ENCODE results near the gene E2F3. TPM values are rescaled to one million over a fixed set of nuclear protein-coding genes. Genes with fewer than 3 reads are reported as not detected.

The E2F3 gene
- 1 to 10 TPM; 2.9 to 5.6 (median 4.2) TPM for total RNA-seq

DNA sequence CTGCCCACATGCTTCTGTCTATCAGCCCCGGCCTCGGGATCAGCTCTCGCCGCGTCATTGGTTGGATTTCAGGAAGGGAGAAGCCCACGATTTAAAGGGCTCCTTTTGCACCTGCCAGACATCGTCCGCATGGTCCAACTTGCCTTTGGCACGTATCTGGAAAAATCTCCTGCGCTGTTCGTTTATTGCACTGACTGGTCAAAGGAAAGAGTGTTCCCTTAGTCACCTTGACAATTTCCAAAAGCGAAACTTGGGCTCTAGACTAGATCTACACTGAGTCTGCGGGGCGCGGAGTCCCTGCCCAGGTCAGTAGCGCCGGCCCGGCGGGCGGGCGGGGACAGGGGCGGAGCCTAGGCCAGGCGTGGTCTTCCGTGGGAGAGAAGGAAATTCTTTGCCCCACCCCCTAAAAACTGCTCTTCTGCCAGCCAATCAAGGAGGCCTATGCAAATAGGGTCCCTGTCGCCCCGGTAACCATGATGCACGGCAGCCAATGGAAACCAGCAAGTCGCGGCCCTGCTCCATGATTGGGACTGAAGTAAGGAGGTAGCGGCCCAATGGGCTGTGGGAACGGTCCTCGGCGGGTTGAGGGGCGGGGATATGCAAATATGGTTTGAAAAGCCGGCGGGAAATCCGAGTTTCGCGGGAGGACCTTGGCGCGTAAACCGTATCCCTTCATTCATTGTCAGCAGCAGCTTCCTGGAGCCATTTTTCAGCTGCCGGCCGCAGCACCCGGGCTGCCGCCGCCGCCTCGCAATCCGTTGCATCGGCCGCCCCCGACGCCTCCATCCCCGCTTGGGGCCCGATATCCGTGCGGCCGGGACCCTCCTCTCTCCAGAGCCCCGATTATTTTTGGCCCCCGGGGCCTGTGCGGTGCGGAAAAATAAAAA lies at the start of gene E2F3:
TSS of gene E2F3 (plus strand) at position 675 of the 887 bp plus-strand sequence. CDS start 354 bp downstream, outside the sequence.
- Histone ChIP-seq H3K9me3 (no peaks in the 10 kb centered on the region), H3K4me3 (peak within 1 kb of the TSS; percentile 65 to 90 (median 88)), H3K36me3 (no peaks in the 10 kb centered on the region), H3K27me3 (no peaks in the 10 kb centered on the region), H3K4me1 (peaks cover 0 to 31% (median 27%) of the 10 kb centered on the region in 4 donors), H3K27ac (replicated peaks in 1 of 4) (peak within 1 kb of the TSS; percentile 74 to 90 (median 88))
- TF ChIP-seq POLR2AphosphoS5 (IDR thresholded peaks at IDR 0.05) (peak; percentile 41 to 70), EP300 (IDR thresholded peaks at IDR 0.05) (no peak)
- TF ChIP-seq, protein P1, sequence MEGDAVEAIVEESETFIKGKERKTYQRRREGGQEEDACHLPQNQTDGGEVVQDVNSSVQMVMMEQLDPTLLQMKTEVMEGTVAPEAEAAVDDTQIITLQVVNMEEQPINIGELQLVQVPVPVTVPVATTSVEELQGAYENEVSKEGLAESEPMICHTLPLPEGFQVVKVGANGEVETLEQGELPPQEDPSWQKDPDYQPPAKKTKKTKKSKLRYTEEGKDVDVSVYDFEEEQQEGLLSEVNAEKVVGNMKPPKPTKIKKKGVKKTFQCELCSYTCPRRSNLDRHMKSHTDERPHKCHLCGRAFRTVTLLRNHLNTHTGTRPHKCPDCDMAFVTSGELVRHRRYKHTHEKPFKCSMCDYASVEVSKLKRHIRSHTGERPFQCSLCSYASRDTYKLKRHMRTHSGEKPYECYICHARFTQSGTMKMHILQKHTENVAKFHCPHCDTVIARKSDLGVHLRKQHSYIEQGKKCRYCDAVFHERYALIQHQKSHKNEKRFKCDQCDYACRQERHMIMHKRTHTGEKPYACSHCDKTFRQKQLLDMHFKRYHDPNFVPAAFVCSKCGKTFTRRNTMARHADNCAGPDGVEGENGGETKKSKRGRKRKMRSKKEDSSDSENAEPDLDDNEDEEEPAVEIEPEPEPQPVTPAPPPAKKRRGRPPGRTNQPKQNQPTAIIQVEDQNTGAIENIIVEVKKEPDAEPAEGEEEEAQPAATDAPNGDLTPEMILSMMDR (IDR thresholded peaks at IDR 0.05): peak in 1 of 3 experiments; percentile 4
- WGBS: under 1% methylated on average over 28 of the region's 63 CpGs
- peak; percentile 100 for DNase-seq (ENCODE audit: extremely low spot score)
- intact Hi-C loops (cut with DNase I): loop anchor here (5.0 to 10.0 kb wide), 4 partner anchors 109 to 307 kb away; partner anchors contain the start of gene MBOAT1

DNA sequence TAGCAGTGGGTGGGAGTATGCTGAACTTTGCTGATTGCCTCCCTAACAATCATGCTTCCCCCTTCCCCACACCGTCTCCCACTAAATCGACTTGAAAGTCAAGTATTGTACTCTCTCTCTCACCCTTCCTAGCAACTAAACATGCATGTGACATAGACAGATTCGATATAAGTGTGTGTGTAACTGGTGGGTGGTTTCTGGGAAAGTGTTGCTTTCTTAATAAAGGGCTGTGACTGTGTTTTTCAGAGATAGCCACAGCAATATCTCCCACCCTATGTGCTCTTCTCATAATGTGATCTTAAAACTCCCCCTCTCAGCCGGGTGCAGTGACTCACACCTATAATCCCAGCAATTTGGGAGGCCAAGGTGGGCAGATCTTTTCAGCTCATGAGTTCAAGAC lies 49.3 kb upstream of the E2F3 start:
- intact Hi-C loops (cut with DNase I): no loop called here
- no peak for DNase-seq (ENCODE audit: extremely low spot score)
- Histone ChIP-seq H3K9me3 (peaks cover 0 to 22% (median 8%) of the 10 kb centered on the region in 4 donors), H3K27ac (replicated peaks in 1 of 4) (no peak overlapping the region), H3K36me3 (no peaks in the 10 kb centered on the region), H3K4me1 (no peaks in the 10 kb centered on the region), H3K27me3 (no peaks in the 10 kb centered on the region), H3K4me3 (no peak overlapping the region)
- WGBS: 92% methylated on average over 3 of the region's 4 CpGs
- TF ChIP-seq EP300 (IDR thresholded peaks at IDR 0.05) (no peak), POLR2A (IDR thresholded peaks at IDR 0.05; ENCODE audit: low read depth) (no peak), POLR2AphosphoS5 (IDR thresholded peaks at IDR 0.05) (no peak)
- TF ChIP-seq, protein P1 (IDR thresholded peaks at IDR 0.05): no peak

DNA sequence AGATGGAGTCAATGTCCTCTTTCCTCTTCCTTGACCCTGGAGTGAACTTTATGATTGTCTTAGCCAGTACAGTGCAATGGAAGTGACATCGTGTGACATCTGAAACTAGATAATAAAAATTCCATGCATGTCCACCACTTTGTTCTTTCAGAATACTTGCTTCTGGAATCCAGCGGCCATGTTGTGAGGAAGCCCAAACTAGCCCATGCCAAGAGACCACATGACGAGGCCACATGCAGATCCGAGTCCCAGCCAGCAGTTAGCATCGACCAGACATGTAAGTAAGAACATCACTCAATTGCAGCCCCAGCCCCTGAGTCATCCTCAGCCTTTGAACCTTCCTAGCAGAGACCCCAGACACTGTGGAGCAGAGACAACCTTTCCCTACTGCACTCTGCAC lies 48.5 kb upstream of the E2F3 start:
- Histone ChIP-seq H3K27ac (replicated peaks in 1 of 4) (no peak overlapping the region), H3K4me1 (no peaks in the 10 kb centered on the region), H3K9me3 (peaks cover 0 to 22% (median 8%) of the 10 kb centered on the region in 4 donors), H3K27me3 (no peaks in the 10 kb centered on the region), H3K4me3 (no peak overlapping the region), H3K36me3 (no peaks in the 10 kb centered on the region)
- no peak for DNase-seq (ENCODE audit: extremely low spot score)
- intact Hi-C loops (cut with DNase I): no loop called here
- WGBS: 83% methylated on average over 5 of the region's 5 CpGs
- TF ChIP-seq POLR2A (IDR thresholded peaks at IDR 0.05; ENCODE audit: low read depth): no peak
- no peak for TF ChIP-seq POLR2AphosphoS5 (IDR thresholded peaks at IDR 0.05)

DNA sequence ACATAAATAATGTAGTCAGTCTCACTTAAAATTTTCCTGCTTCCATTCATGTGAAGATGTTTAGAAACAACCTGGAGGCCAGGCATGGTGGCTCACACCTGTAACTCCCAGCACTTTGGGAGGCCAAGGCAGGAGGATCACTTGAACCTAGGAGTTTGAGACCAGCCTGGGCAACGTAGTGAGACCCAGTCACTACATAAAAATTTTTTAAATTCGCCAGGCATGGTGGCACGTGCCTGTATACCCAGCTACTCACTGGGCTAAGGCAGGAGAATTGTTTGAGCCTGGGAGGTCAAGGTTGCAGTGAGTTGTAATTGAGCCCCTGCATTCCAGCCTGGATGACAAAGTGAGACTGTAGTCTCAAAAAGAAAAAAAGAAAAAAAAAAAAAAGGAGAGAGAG lies 47.3 kb upstream of the E2F3 start:
- 86% methylated on average over 3 of the region's 3 CpGs for WGBS
- Histone ChIP-seq H3K9me3 (peaks cover 0 to 22% (median 8%) of the 10 kb centered on the region in 4 donors), H3K4me3 (no peak overlapping the region), H3K36me3 (no peaks in the 10 kb centered on the region), H3K4me1 (no peaks in the 10 kb centered on the region), H3K27ac (replicated peaks in 1 of 4) (no peak overlapping the region), H3K27me3 (no peaks in the 10 kb centered on the region)
- no peak for TF ChIP-seq EP300 (IDR thresholded peaks at IDR 0.05)
- intact Hi-C loops (cut with DNase I): no loop called here
- no peak for DNase-seq (ENCODE audit: extremely low spot score)

DNA sequence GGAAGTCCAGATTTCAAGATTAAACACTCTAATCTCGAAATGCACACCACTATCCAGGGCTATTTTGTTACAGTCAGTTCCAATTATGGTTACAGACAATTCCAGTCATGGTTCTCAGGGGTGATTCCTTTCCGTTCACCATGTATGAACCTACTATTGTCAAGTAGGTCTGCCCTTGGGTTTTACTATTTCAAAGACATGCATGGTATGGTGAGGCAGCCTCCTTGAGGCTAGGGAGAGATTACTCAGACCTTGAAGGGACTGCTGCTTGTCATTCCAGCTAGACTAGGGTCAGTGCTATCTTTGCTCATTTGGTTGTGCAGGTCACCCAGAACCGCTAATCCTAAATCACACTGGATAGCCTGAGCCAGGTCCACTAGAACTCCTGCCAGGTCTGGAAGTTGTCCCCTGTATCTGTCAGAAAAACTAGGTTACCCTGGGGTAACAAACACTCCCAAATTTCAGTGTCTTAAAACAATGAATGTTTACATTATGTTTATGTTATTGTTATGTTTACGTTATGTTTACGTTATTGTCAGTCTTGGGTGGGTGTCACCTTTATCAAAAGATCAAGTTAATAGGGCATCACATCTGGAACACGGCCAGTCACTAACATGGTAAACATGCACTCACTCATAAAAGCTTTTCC lies 41.1 kb upstream of the E2F3 start:
- H3K27me3 ChIP-seq: no peaks in the 10 kb centered on the region
- WGBS: 80% methylated on average over 6 of the region's 6 CpGs
- TF ChIP-seq, protein P1 (IDR thresholded peaks at IDR 0.05): no peak
- no peak for TF ChIP-seq EP300 (IDR thresholded peaks at IDR 0.05)
- no peak for TF ChIP-seq POLR2AphosphoS5 (IDR thresholded peaks at IDR 0.05)
- no peak for TF ChIP-seq POLR2A (IDR thresholded peaks at IDR 0.05; ENCODE audit: low read depth)
- H3K27ac ChIP-seq (replicated peaks in 1 of 4): no peak overlapping the region
- no peaks in the 10 kb centered on the region for H3K9me3 ChIP-seq
- H3K4me1 ChIP-seq: no peaks in the 10 kb centered on the region
- H3K4me3 ChIP-seq: no peak overlapping the region
- H3K36me3 ChIP-seq: no peaks in the 10 kb centered on the region
- no peak for DNase-seq (ENCODE audit: extremely low spot score)
- intact Hi-C loops (cut with DNase I): no loop called here

Measured in esophagus muscularis mucosa (tissue), 4 donors.